HG03280 (cell line): ENCODE data around the gene GDI1.

Source experiments
- ATAC-seq: cut with Tn5 transposase; IDR thresholded peaks from one replicate; pipeline ENCODE4 v1.9.1; 2021; ENCODE audit warnings: mild to moderate bottlenecking, moderate library complexity; ENCODE audit not compliant: unreplicated experiment

Gene GDI1

GRCh38 chrX:154408659-154409221 lies 28.2 kb upstream of the GDI1 start:
- no peak for ATAC-seq

DNA sequence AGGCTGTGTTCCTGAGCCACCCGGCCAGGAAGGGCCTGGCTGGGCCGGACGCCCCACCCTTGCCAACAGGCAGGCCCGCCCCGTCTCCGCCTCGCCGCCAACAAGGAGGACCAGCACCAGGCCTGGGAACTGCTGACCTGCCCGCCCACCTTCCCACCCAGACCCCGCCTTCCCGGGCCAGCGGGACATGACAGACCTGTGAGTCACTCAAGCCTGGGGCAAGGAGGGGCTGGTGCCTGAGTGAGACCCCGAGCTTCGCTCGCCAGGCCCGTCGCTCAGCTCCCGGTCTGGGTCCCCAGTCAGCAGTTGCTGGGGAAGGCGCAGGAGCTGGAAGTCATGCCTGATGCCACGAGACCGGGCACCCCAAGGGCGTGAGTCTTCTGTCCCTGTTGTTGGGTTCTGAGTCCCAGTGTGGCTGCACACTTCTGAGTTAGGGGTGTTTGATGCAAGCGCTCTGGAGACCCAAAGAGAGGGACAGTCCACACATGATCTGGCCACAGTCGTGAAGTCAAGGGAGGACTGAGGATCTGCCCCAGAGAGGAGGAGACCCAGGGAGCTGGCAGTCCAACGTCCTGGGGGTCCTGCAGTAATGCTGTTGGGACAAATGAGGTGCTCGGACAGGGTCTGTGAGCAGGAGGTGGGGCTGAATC lies 27.6 kb upstream of the GDI1 start, which contains the start of gene DNASE1L1:
TSS of gene DNASE1L1 (minus strand) at position 33 of the 650 bp plus-strand sequence. CDS start 3,686 bp downstream, outside the sequence.
- ATAC-seq = no peak

- ATAC-seq = peak; percentile 54
These were observed 25.0 kb upstream of the GDI1 start for GRCh38 chrX:154411981-154412340.

DNA sequence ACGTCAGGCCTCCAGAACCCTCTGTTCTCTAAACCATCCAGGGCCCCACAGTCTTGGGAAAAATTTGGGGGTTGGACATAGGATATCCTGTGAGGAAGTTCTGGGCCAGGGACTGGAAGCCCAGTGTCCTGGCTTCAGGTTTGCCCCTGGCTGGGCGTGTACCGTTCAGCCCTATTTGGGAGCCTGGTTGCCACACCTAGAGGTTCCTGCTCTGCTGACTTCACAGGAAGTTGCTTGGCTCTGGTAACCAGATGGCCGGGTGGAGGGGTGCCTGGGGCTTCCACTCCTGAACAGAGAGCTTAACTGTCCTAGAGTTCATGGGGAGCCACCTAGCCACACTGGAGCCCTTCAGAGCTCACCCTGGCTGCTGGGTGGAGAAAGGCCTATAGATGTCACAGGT lies 24.5 kb upstream of the GDI1 start:
- no peak for ATAC-seq

DNA sequence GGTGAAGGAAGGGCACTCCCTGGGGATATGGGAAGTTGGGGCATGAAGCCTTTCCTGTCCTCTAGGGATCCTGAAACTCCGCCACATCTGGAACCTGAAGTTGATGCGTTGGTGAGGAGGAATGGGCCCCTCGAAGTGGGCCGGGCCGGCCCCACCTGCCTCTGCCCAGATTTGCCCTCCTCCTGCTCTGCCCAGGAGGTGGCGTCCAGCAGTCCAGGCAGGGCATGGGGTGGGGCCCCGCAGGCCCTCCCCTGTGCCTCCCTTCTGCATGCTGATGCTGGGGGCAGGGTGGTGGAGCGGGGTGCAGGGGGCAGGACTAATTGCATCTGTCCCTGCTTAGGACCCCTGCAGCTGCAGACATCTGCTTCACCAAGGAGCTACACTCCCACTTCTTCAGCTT lies 23.8 kb upstream of the GDI1 start:
- ATAC-seq = no peak

- no peak for ATAC-seq
These were observed 19.8 kb upstream of the GDI1 start for GRCh38 chrX:154417157-154417556.

DNA sequence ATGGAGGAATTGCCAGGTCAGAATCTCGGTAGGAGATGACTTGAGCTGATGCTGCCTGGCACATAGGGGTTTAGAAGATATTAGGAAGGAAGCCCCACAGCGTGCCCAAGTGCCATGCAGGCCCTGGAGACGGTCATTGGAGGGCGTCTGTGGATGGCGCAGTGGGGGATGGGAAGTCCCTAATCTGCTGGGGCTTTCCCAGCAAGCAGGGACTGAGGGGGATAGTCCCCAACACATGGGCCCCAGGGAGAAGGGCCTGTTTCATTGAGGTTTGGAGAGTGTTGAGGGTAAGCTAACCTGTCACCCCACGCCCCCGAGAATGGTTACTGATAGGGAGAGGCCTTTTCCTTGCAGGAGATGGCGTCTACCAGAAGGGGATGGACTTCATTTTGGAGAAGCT lies 17.8 kb upstream of the GDI1 start:
- ATAC-seq = no peak

DNA sequence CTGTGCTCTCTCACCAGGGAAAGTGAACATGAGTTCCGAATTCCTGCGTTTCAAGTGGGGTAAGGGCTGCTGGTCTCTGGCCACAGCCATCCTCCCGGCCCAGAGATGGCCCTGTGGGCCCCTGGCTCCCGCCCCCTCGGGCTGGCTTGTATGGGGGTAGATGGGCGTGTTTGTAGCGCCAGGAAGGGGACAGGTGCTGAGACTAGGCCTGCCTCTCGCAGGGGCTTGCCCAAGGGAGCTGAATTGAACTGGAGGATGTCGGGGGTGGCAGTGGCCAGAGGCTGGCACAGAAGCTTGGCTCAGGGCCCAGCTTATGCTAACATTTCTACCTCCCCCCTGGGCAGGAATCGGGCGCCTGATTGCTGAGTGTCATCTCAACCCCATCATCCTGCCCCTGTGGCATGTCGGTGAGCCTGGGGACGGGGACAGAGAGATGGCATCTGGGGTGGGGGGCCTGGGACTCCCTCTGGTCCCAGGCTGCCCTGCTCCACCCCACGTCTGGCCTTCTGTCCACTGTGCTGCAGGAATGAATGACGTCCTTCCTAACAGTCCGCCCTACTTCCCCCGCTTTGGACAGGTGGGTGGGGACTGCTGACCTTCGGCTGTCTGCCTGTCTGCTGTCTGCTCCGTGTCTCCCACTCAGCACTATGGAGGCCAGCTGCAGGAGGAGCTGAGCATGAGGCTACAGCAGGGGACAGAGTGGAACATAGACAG lies 17.1 kb upstream of the GDI1 start:
- ATAC-seq = no peak

- no peak for ATAC-seq
These were observed 16.6 kb upstream of the GDI1 start for GRCh38 chrX:154420402-154420756.

- ATAC-seq = no peak
These were observed 9.8 kb upstream of the GDI1 start for GRCh38 chrX:154426916-154427770.

- ATAC-seq = peak; percentile 98
These were observed 8.5 kb upstream of the GDI1 start, which contains the start of gene ATP6AP1 for GRCh38 chrX:154428176-154429171. ATP6AP1 (plus strand) TSS chrX:154428677; CDS start chrX:154428693, 16 bp downstream.

DNA sequence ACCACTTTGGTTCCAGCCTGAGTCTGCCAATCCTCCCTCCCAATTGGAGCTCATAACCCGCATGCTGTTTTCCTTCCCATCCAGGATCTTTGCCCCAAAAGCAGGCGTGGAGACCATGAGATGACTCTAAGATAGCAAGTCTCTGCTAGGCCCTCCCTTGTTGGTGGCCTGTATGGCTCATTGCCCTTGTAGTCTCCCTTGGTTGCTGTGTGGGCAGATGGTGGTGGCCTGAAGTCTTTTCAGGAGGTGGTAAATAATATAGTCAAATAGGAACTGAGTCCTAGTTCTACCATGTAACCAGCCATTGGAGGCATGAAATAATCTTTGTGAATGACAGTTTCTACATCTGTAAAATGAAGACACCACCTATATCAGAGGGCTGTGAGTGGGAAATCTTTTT lies 7.2 kb upstream of the GDI1 start:
- no peak for ATAC-seq

DNA sequence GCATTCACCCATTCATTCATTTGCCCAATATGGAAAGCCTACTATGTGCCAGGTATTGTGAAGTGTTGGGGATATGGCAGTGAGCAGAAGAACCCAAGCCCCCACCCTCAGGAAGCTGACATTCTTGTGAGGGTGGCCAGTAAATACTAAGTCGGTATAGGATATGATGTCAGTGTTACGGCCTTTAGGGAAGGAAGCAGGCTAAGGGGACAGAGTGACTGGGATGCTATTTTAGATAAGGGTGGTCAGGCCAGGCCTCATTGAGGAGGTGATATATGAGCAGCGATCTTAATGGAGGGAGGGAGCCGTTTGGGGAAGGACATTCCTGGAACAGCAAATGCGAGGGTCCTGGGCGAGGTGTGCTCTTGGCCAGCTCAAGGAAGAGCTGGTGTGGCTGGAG lies 6.5 kb upstream of the GDI1 start:
- ATAC-seq = no peak

GRCh38 chrX:154430916-154431315 lies 6.0 kb upstream of the GDI1 start:
- no peak for ATAC-seq

GRCh38 chrX:154431341-154431740 lies 5.6 kb upstream of the GDI1 start:
- no peak for ATAC-seq

- ATAC-seq = no peak
These were observed 4.7 kb upstream of the GDI1 start for GRCh38 chrX:154432210-154432609.

GRCh38 chrX:154433605-154434004 lies 3.3 kb upstream of the GDI1 start:
- ATAC-seq = no peak

- no peak for ATAC-seq
These were observed 2.4 kb upstream of the GDI1 start for GRCh38 chrX:154434394-154435168.

DNA sequence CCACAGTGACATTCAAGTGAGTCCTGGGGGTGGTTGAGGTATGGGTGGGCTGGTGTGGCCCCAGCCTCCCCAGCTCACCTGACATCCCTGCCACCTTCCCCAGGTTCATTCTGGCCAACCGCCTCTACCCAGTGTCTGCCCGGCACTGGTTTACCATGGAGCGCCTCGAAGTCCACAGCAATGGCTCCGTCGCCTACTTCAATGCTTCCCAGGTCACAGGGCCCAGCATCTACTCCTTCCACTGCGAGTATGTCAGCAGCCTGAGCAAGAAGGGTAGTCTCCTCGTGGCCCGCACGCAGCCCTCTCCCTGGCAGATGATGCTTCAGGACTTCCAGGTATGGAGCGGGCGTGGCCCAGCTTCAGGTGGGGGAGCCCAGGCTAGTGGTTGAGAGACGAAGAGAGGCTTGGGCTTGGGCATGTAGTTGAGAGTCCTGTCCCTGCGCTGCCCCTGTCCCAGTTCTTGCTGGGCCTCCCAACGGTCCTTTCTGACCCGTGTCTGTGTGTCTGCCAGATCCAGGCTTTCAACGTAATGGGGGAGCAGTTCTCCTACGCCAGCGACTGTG lies 1.7 kb upstream of the GDI1 start:
- ATAC-seq = no peak
